HG03196 (cell line): ENCODE results near the gene CYLC2.

Source experiments
- ATAC-seq: cut with Tn5 transposase; IDR thresholded peaks from one replicate; pipeline ENCODE4 v1.9.1; 2021; ENCODE audit not compliant: unreplicated experiment

The CYLC2 gene

GRCh38 chr9:102995033-102995432 lies at the start of gene CYLC2:
TSS of gene CYLC2 (plus strand) at chr9:102995333. CDS start at chr9:102995381, 48 bp downstream.
- no peak for ATAC-seq

DNA sequence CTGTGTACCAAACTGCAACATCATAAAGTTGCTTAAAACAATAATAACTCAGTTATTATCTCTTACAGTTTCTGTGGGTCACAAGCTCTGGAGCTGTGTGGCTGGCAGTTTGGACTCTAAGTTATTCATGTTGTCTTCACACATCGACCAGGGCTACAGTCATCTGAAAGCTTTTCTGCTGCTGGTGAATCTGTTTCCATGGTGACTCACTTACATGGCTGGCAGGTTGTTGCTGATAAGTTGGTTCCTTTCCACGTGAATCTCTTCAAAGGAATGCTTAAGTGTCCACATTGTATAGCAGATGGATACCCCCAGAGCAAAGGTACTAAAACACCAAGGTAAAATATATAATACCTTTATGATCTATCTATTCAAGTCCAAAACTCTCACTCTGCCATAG lies 44.8 kb upstream of the CYLC2 start:
- no peak for ATAC-seq

GRCh38 chr9:102966999-102967398 lies 28.1 kb upstream of the CYLC2 start:
- ATAC-seq: no peak

DNA sequence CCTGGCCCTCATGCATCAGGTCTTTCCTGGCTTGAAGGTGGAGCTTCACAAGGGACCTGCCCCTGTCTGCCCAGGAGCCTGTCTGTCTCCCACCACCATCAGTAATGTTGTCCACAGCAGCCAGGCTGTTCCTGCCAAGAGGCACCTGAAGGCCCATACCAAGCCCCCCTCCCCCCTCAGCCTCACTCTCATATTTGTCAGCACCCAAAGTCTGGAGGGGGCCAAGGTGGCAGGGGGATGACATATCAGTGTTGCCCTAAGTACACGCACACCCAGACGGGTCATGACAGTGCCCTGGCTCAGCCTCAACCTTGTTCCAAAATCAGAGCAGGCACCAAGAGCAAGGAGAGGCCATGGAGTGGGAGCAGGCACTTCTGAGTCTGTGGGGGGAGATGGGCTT lies 27.2 kb upstream of the CYLC2 start:
- ATAC-seq: no peak

- no peak for ATAC-seq
These were observed 22.4 kb upstream of the CYLC2 start for GRCh38 chr9:102972780-102973179.

DNA sequence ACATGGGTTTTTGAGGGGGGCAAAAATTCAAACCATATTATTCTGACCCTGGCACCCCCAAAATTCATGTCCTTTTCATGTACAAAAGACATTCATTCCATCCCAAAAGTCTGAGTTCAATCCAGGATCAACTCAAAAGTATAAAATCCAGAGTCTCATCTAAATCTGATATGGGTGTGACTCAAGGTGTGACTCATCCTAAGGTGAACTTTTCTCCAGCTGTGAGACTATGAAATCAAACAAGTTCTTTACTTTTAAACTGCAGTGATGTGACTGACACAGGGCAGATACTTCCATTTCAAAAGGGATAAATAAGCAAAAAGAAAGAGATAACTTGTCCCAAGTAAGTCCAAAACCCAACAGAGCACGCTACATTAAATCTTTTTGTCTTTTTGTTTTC lies 20.6 kb upstream of the CYLC2 start:
- ATAC-seq: no peak

DNA sequence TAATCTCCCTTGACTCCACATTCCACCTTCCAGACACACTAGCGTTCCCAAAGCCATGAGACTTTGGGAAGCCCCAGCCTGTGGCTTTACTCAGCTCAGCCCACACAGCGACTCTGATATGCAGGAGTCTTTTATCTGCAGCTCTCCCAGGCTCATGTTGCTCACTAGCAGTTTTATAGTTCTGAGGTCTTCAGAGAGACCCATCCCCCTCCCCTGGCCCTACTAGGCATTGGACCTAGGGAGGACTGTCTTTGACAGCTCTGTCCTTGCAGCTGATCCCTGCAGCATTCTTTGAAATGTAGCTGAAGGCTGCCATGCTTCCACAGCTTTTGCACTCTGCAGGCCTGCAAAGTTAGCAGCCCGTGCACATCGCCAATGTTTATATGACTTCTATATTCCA lies 19.9 kb upstream of the CYLC2 start:
- no peak for ATAC-seq

GRCh38 chr9:102985162-102985895 lies 9.8 kb upstream of the CYLC2 start:
- no peak for ATAC-seq

- ATAC-seq: no peak
These were observed 8.7 kb upstream of the CYLC2 start for GRCh38 chr9:102986425-102986824.

DNA sequence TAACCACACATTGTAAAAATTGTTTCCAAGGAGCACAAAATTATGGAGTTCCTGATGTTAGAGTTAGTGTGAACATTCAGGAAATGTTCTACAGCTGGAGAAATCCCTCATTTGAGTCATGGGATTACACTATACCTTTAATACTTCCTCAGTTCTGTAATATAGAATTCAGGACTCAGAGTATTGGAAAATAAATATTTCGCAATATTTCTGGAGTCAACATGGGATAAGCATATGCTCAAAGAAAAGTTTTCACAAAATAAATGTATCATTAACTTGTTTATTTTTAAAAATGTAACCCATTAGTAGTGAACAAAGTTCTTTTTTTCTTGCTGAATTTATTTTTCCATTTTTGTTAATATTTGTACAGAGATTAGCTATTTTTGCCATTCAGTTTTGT lies 8.6 kb downstream of the CYLC2 start:
- ATAC-seq: no peak

DNA sequence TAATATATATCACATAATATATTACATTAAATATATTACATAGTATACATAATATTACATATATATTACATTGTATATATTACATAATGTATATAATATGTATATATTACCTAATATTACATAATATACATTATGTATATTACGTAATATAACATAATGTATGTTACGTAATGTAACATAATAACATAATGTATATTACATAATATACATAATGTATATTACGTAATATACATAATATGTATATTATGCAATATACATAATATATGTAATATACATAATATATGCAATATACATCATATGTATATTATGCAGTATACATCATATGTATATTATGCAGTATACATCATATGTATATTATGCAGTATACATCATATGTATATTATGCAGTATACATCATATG lies 19.1 kb downstream of the CYLC2 start:
- no peak for ATAC-seq

GRCh38 chr9:103025796-103026195 lies 30.7 kb downstream of the CYLC2 start:
- no peak for ATAC-seq

GRCh38 chr9:103037508-103038477 lies 42.7 kb downstream of the CYLC2 start:
- ATAC-seq: no peak

GRCh38 chr9:103041961-103042360 lies 46.8 kb downstream of the CYLC2 start:
- ATAC-seq: no peak
